Left lung (tissue), 10 donors: Measurements from ENCODE around the gene MCM8. TPM values are rescaled to one million over a fixed set of nuclear protein-coding genes. Genes with fewer than 3 reads are reported as not detected.

Source experiments
- ATAC-seq: fragments of 200-7000 bp; cut with Tn5 transposase; one replicate; pipeline ENCODE4 v1.9.1; 2020; ENCODE audit warnings: moderate library complexity
- DNase-seq, 4 donors: peaks; one replicate each; pipeline ENCODE4 v3.0.0-alpha.2; 2013 to 2020
- H3K27ac ChIP-seq, 2 donors: fragments of 200-600 bp; sonication (generic) in 1 of 2; one replicate each; pipeline versions ENCODE4 v1.5.0 to v1.8.0; 2020 to 2021
- H3K27me3 ChIP-seq, 2 donors: fragments of 200-600 bp; sonication (generic) in 1 of 2; one replicate each; pipeline versions ENCODE4 v1.5.0 to v1.8.0; 2020 to 2021
- H3K36me3 ChIP-seq, 2 donors: fragments of 200-600 bp; sonication (generic) in 1 of 2; one replicate each; pipeline versions ENCODE4 v1.5.0 to v1.8.0; 2020 to 2021
- H3K4me1 ChIP-seq, 2 donors: fragments of 200-600 bp; one replicate each; pipeline ENCODE4 v1.8.0; 2021
- H3K4me3 ChIP-seq, 2 donors: fragments of 200-600 bp; sonication (generic) in 1 of 2; one replicate each; pipeline versions ENCODE4 v1.5.0 to v1.8.0; 2020 to 2021; ENCODE audit warnings: mild to moderate bottlenecking in 1 of 2
- H3K9me3 ChIP-seq, 2 donors: fragments of 200-600 bp; sonication (generic) in 1 of 2; one replicate each; pipeline versions ENCODE4 v1.5.0 to v1.8.0; 2020 to 2021
- CTCF ChIP-seq, 2 donors: fragments of 200-600 bp; sonication (generic) in 1 of 2; IDR thresholded peaks; one replicate each; pipeline versions ENCODE4 v1.5.0 to v1.8.0; 2021; ENCODE audit warnings: antibody characterized with exemption in 2 of 2
- intact Hi-C, 2 donors: fragments of 100-400 bp; cut with DNase I; formaldehyde crosslinking; loops; one replicate each; pipeline versions ENCODE4 v1.11.2 to v1.14.2; 2022
- polyA plus RNA-seq, 6 donors: library from polyadenylated mRNA; unstranded; fragments of 120-200 nt; gene quantifications; one replicate each; pipeline ENCODE4 v1.2.1, GENCODE V29; 2013; ENCODE audit not compliant: insufficient read length in 6 of 6
- total RNA-seq, 2 donors: library from RNA; stranded (reverse); fragmentation: NEBNext Ultra II Directional; extraction: Animal tissue kit (Norgen Biotek cat#: 25700); gene quantifications; one replicate each; pipeline ENCODE4 v1.2.1, GENCODE V29; 2021
- donor health status: DM: no; HTN: yes; CAD: no.
- donor health status: DM: no; HTN: no; CAD: no.

The MCM8 gene
- total and polyA plus RNA-seq, 8 donors: 6.4 to 20.2 (median 15.3) TPM

- no peak overlapping the region for H3K27ac ChIP-seq
- no peaks in the 10 kb centered on the region for H3K9me3 ChIP-seq
- peaks cover 0 to 35% of the 10 kb centered on the region in 2 donors for H3K4me1 ChIP-seq
- intact Hi-C loops: no loop called here
- DNase-seq (no peak), ATAC-seq (no peak)
- H3K36me3 ChIP-seq: peaks cover 0 to 71% of the 10 kb centered on the region in 2 donors
- no peak for TF ChIP-seq CTCF (IDR thresholded peaks at IDR 0.05)
- H3K4me3 ChIP-seq: no peak overlapping the region
- H3K27me3 ChIP-seq: no peaks in the 10 kb centered on the region
Measured at GRCh38 chr20:6014017-6014416, 63.6 kb downstream of the MCM8 start.

- Histone ChIP-seq H3K4me3 (no peak overlapping the region), H3K36me3 (peaks cover 0 to 66% of the 10 kb centered on the region in 2 donors), H3K4me1 (peaks cover 0 to 28% of the 10 kb centered on the region in 2 donors), H3K9me3 (no peaks in the 10 kb centered on the region), H3K27me3 (no peaks in the 10 kb centered on the region), H3K27ac (no peak overlapping the region)
- no peak for ATAC-seq
- no peak for DNase-seq
- intact Hi-C loops: no loop called here
- TF ChIP-seq CTCF (IDR thresholded peaks at IDR 0.05): no peak
Measured at GRCh38 chr20:6014957-6015356, 64.5 kb downstream of the MCM8 start.

- intact Hi-C loops: no loop called here
Measured at GRCh38 chr20:6017467-6017866, 67.0 kb downstream of the MCM8 start.

GRCh38 chr20:6017880-6018279, 67.4 kb downstream of the MCM8 start:
- ATAC-seq (no peak), DNase-seq (no peak)
- Histone ChIP-seq H3K27ac (no peak overlapping the region), H3K4me3 (no peak overlapping the region), H3K27me3 (no peaks in the 10 kb centered on the region), H3K9me3 (no peaks in the 10 kb centered on the region), H3K4me1 (peaks cover 0 to 20% of the 10 kb centered on the region in 2 donors), H3K36me3 (peaks cover 0 to 41% of the 10 kb centered on the region in 2 donors)
- intact Hi-C loops: no loop called here
- no peak for TF ChIP-seq CTCF (IDR thresholded peaks at IDR 0.05)

More at GRCh38 chr20:6017467-6017866, 67.0 kb downstream of the MCM8 start:
- Histone ChIP-seq H3K9me3 (no peaks in the 10 kb centered on the region), H3K4me1 (peaks cover 0 to 20% of the 10 kb centered on the region in 2 donors), H3K27ac (no peak overlapping the region), H3K36me3 (peaks cover 0 to 45% of the 10 kb centered on the region in 2 donors), H3K27me3 (no peaks in the 10 kb centered on the region), H3K4me3 (no peak overlapping the region)
- no peak for TF ChIP-seq CTCF (IDR thresholded peaks at IDR 0.05)
- DNase-seq (no peak), ATAC-seq (no peak)

GRCh38 chr20:6024768-6025167, 74.3 kb downstream of the MCM8 start:
- ATAC-seq: no peak
- no peaks in the 10 kb centered on the region for H3K27me3 ChIP-seq
- no peak overlapping the region for H3K4me3 ChIP-seq
- intact Hi-C loops: no loop called here
- no peaks in the 10 kb centered on the region for H3K9me3 ChIP-seq
- peaks cover 0 to 10% of the 10 kb centered on the region in 2 donors for H3K4me1 ChIP-seq
- no peak for TF ChIP-seq CTCF (IDR thresholded peaks at IDR 0.05)
- no peak overlapping the region for H3K27ac ChIP-seq
- no peak for DNase-seq
- H3K36me3 ChIP-seq: peaks cover 0 to 50% of the 10 kb centered on the region in 2 donors
